NB4 (cell line): ENCODE results near the gene EEA1.

Source experiments
- CTCF ChIP-seq: IDR thresholded peaks from one replicate; pipeline ENCODE4 v1.5.1; 2012; ENCODE audit warnings: low read depth, low read length
- POLR2A ChIP-seq: IDR thresholded peaks from 2 replicates; pipeline ENCODE4 v1.6.1; 2011; ENCODE audit warnings: mild to moderate bottlenecking; ENCODE audit not compliant: insufficient read length; ENCODE audit errors: extremely low read depth

GRCh38 chr12:92927055-92927435 is 2.0 kb downstream of the EEA1 start:
- no peak for TF ChIP-seq CTCF
- TF ChIP-seq POLR2A, result no peak
